ENCODE measurements around the gene PRR11. TPM values are rescaled to one million over a fixed set of nuclear protein-coding genes. Genes with fewer than 3 reads are reported as not detected.
A peak's percentile ranks its signal among the peaks of the same experiment; 100 is the strongest.

The PRR11 gene
- total RNA-seq, 1 experiment from 2014 or later, result 48.5 TPM

DNA sequence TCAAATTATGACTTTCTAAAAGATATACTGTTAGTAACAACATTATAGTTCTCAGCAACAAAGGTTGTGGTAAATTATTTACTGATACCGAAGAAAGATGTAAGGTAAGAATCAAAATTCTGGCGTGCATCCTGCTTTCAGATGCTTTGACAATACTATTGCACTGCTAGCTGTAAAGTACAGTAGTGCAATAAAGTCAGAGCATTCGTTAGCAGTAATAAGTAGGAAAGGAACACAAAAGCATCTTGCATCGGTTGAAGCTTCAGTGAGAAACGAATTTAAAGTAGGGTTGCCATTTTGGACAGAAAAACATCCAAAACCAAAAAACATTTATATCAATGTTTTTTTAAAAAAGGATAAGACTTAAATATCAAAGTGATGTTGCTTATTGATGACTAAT lies 4.5 kb upstream of the PRR11 start:
- intact Hi-C loops (cut with micrococcal nuclease), result no loop called here
- Mint-ChIP-seq H3K4me3 (ENCODE audit: unreplicated experiment) (no peak overlapping the region), H3K4me1 (ENCODE audit: insufficient read depth, unreplicated experiment) (peaks cover 27% of the 10 kb centered on the region), H3K9me3 (ENCODE audit: unreplicated experiment) (no peaks in the 10 kb centered on the region), H3K27ac (ENCODE audit: low read depth, unreplicated experiment) (no peak overlapping the region), H3K27me3 (ENCODE audit: insufficient read depth, unreplicated experiment) (no peaks in the 10 kb centered on the region), H3K36me3 (ENCODE audit: insufficient read depth, unreplicated experiment) (peaks cover 18% of the 10 kb centered on the region)
- TF ChIP-seq, protein P1, sequence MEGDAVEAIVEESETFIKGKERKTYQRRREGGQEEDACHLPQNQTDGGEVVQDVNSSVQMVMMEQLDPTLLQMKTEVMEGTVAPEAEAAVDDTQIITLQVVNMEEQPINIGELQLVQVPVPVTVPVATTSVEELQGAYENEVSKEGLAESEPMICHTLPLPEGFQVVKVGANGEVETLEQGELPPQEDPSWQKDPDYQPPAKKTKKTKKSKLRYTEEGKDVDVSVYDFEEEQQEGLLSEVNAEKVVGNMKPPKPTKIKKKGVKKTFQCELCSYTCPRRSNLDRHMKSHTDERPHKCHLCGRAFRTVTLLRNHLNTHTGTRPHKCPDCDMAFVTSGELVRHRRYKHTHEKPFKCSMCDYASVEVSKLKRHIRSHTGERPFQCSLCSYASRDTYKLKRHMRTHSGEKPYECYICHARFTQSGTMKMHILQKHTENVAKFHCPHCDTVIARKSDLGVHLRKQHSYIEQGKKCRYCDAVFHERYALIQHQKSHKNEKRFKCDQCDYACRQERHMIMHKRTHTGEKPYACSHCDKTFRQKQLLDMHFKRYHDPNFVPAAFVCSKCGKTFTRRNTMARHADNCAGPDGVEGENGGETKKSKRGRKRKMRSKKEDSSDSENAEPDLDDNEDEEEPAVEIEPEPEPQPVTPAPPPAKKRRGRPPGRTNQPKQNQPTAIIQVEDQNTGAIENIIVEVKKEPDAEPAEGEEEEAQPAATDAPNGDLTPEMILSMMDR (IDR thresholded peaks at IDR 0.05; ENCODE audit: unreplicated experiment), result no peak
- BruUV-seq (replicated peaks), result no TSS peak
- DNase-seq (ENCODE audit: unreplicated experiment), result no peak
- POLR2A ChIA-PET, result interaction anchor here (0.6 to 3.9 kb wide), 10 partner anchors 7 to 736 kb away, joined by 3 to 35 read pairs (median 6); partner anchors contain the start of genes SMG8 and TRIM37
- CTCF ChIA-PET, result no interaction called here

- DNase-seq (ENCODE audit: unreplicated experiment), result no peak
- TF ChIP-seq, protein P1 (IDR thresholded peaks at IDR 0.05; ENCODE audit: unreplicated experiment), result no peak
- no peak overlapping the region for H3K27ac Mint-ChIP-seq (ENCODE audit: low read depth, unreplicated experiment)
- peak overlapping the region; percentile 53 for H3K4me3 Mint-ChIP-seq (ENCODE audit: unreplicated experiment)
- ChIA-PET POLR2A (interaction anchor here (0.6 to 3.9 kb wide), 13 partner anchors 10 to 736 kb away, joined by 3 to 35 read pairs (median 4); partner anchors contain the start of genes SMG8 and TRIM37), CTCF (interaction anchor here (0.6 kb wide), 1 partner anchor 80 kb away, joined by 3 read pairs; no protein-coding TSS in a partner anchor)
- H3K4me1 Mint-ChIP-seq (ENCODE audit: insufficient read depth, unreplicated experiment), result peaks cover 27% of the 10 kb centered on the region
- no peaks in the 10 kb centered on the region for H3K9me3 Mint-ChIP-seq (ENCODE audit: unreplicated experiment)
- peaks cover 15% of the 10 kb centered on the region for H3K36me3 Mint-ChIP-seq (ENCODE audit: insufficient read depth, unreplicated experiment)
- no peaks in the 10 kb centered on the region for H3K27me3 Mint-ChIP-seq (ENCODE audit: insufficient read depth, unreplicated experiment)
- intact Hi-C loops (cut with micrococcal nuclease), result no loop called here
- no TSS peak for BruUV-seq (replicated peaks)
These were observed 4.0 kb upstream of the PRR11 start for GRCh38 chr17:59151591-59151990.

- intact Hi-C loops (cut with micrococcal nuclease), result no loop called here
- no peak for DNase-seq (ENCODE audit: unreplicated experiment)
- peaks cover 33% of the 10 kb centered on the region for H3K4me1 Mint-ChIP-seq (ENCODE audit: insufficient read depth, unreplicated experiment)
- H3K4me3 Mint-ChIP-seq (ENCODE audit: unreplicated experiment), result no peak overlapping the region
- no peak overlapping the region for H3K27ac Mint-ChIP-seq (ENCODE audit: low read depth, unreplicated experiment)
- no TSS peak for BruUV-seq (replicated peaks)
- POLR2A ChIA-PET, result interaction anchor here (0.6 to 3.2 kb wide), 6 partner anchors 13 to 57 kb away, joined by 3 to 56 read pairs (median 9); partner anchors contain the start of genes SMG8 and TRIM37
- TF ChIP-seq, protein P1 (IDR thresholded peaks at IDR 0.05; ENCODE audit: unreplicated experiment), result no peak
- H3K9me3 Mint-ChIP-seq (ENCODE audit: unreplicated experiment), result no peaks in the 10 kb centered on the region
- peaks cover 7% of the 10 kb centered on the region for H3K36me3 Mint-ChIP-seq (ENCODE audit: insufficient read depth, unreplicated experiment)
- CTCF ChIA-PET, result interaction anchor here (0.6 kb wide), 3 partner anchors 80 to 598 kb away, joined by 3 to 4 read pairs (median 3); no protein-coding TSS in a partner anchor
- no peaks in the 10 kb centered on the region for H3K27me3 Mint-ChIP-seq (ENCODE audit: insufficient read depth, unreplicated experiment)
These were observed 2.6 kb upstream of the PRR11 start for GRCh38 chr17:59152925-59153324.

GRCh38 chr17:59154292-59154720 lies 1.2 kb upstream of the PRR11 start:
- no TSS peak for BruUV-seq (replicated peaks)
- intact Hi-C loops (cut with micrococcal nuclease), result loop anchor here (2.0 kb wide), 1 partner anchor 48 kb away; the partner anchor contains the start of gene TRIM37

More at GRCh38 chr17:59154292-59154720, 1.2 kb upstream of the PRR11 start:
- peaks cover 6% of the 10 kb centered on the region for H3K36me3 Mint-ChIP-seq (ENCODE audit: insufficient read depth, unreplicated experiment)
- CTCF ChIA-PET, result interaction anchor here (0.5 to 1.3 kb wide), 3 partner anchors 8 to 553 kb away, joined by 3 to 6 read pairs (median 3); partner anchors contain the start of genes PTRH2 and VMP1
- peaks cover 44% of the 10 kb centered on the region for H3K4me1 Mint-ChIP-seq (ENCODE audit: insufficient read depth, unreplicated experiment)
- no peaks in the 10 kb centered on the region for H3K9me3 Mint-ChIP-seq (ENCODE audit: unreplicated experiment)
- POLR2A ChIA-PET, result interaction anchor here (0.7 to 3.2 kb wide), 13 partner anchors 12 to 802 kb away, joined by 3 to 56 read pairs (median 4); partner anchors contain the start of genes SMG8, SUPT4H1 and TRIM37
- H3K27me3 Mint-ChIP-seq (ENCODE audit: insufficient read depth, unreplicated experiment), result no peaks in the 10 kb centered on the region
- peak; percentile 57 for DNase-seq (ENCODE audit: unreplicated experiment)
- H3K27ac Mint-ChIP-seq (ENCODE audit: low read depth, unreplicated experiment), result no peak overlapping the region
- TF ChIP-seq, protein P1 (IDR thresholded peaks at IDR 0.05; ENCODE audit: unreplicated experiment), result no peak
- H3K4me3 Mint-ChIP-seq (ENCODE audit: unreplicated experiment), result no peak overlapping the region

Data from MCF 10A (cell line).